Ishikawa (cell line): ENCODE data around the gene NTRK1.

Experiments used
- RAD21 ChIP-seq: IDR thresholded peaks from 2 replicates; pipeline ENCODE4 v1.6.1; 2012; ENCODE audit warnings: low read depth
- TF ChIP-seq, protein P1 (sequence below): IDR thresholded peaks from 2 replicates; pipeline ENCODE4 v1.6.1; 2012; ENCODE audit warnings: low read depth, mild to moderate bottlenecking

DNA sequence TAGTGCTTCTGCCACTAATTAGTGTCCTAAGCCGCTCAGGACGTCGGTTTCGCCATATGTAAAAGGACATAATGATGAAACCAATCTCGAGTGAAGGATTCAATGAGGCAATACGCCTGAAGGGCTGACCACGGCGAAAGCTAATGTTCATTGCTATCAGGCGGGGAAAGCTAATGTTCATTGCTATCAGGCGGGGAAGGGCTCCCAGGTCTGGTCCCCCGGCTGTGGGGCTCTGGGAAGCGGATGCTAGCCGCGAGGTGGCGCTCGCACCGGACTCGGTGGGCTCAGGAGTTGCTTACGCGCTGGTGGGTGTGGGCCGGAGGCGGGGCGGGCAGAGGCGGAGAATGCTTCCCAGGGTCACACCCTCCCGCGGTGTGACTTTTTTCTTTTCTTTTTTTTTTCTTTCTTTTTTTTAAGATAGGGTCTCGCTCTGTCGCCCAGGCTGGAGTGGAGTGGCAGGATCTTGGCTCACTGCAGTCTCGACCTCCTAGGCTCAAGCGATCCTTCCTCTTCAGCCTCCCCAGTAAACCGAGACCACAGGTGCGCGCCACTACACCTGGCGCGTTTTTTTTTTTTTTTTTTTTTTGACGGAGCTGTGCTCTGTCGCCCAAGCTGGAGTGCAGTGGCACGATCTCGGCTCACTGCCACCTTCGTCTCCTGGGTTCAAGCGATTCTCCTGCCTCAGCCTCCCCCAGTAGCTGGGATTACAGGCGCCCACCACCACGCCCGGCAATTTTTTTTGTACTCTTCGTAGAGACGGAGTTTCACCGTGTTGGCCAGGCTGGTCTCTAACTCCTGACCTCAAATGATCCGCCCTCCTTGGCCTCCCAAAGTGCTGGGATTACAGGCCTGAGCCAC, 31.8 kb downstream of the NTRK1 start:
- TF ChIP-seq RAD21: peak; percentile 68
- TF ChIP-seq, protein P1, sequence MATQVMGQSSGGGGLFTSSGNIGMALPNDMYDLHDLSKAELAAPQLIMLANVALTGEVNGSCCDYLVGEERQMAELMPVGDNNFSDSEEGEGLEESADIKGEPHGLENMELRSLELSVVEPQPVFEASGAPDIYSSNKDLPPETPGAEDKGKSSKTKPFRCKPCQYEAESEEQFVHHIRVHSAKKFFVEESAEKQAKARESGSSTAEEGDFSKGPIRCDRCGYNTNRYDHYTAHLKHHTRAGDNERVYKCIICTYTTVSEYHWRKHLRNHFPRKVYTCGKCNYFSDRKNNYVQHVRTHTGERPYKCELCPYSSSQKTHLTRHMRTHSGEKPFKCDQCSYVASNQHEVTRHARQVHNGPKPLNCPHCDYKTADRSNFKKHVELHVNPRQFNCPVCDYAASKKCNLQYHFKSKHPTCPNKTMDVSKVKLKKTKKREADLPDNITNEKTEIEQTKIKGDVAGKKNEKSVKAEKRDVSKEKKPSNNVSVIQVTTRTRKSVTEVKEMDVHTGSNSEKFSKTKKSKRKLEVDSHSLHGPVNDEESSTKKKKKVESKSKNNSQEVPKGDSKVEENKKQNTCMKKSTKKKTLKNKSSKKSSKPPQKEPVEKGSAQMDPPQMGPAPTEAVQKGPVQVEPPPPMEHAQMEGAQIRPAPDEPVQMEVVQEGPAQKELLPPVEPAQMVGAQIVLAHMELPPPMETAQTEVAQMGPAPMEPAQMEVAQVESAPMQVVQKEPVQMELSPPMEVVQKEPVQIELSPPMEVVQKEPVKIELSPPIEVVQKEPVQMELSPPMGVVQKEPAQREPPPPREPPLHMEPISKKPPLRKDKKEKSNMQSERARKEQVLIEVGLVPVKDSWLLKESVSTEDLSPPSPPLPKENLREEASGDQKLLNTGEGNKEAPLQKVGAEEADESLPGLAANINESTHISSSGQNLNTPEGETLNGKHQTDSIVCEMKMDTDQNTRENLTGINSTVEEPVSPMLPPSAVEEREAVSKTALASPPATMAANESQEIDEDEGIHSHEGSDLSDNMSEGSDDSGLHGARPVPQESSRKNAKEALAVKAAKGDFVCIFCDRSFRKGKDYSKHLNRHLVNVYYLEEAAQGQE: no peak
